Putamen (tissue), 1 donor: ENCODE data around the gene KIR2DL4.
"Not testable (repeated sequence)": the region's sequence is repeated elsewhere in the genome, so short reads cannot be mapped to it uniquely, and the experiment has no call there.

Experiments used
- DNase-seq: peaks from one replicate; pipeline ENCODE4 v3.0.0-alpha.2; 2016; ENCODE audit warnings: low spot score

The KIR2DL4 gene

GRCh38 chr19:54804571-54804970 is 1.2 kb downstream of the KIR2DL4 start:
- DNase-seq: no peak

DNA sequence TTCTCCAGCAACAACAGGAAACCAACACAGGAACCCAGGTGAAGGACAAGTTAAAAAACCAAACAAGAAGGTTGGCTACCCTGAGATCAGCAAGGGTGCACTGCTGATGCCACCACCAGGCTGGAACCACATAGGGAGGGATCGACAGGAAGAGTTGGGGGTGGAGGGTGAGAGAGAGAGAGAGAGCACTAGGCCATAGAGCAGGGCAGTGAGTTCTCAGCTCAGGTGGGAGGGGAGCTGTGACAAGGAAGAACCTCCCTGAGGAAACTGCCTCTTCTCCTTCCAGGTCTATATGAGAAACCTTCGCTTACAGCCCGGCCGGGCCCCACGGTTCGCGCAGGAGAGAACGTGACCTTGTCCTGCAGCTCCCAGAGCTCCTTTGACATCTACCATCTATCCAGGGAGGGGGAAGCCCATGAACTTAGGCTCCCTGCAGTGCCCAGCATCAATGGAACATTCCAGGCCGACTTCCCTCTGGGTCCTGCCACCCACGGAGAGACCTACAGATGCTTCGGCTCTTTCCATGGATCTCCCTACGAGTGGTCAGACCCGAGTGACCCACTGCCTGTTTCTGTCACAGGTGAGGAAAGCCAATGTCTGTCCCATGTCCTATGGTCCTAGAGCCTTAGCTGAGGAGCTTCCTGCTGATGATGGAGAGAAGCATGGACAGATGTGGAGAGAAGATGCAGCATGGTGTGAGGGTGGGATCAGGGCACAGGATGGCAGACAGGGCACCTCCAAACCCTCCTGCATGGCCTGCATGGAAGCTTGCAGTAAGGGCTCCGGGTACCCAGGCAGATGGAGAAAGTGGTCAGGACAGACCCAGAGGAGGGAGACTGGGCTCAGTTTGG is 2.5 kb downstream of the KIR2DL4 start:
- no peak for DNase-seq

DNA sequence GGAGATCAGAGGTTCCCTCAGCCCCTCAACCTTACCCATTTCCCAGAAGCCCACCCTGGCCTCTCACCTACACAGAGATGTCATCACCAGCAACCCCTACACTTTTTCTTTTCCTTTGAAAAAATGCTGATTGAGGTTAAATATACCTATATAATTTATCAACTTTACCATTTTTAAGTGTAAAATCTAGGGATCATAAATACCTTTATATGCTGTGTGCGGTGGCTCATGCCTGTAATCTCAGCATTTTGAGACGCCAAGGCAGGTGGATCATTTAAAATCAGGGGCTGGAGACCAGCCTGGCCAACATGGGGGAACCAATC is 3.1 kb downstream of the KIR2DL4 start:
- DNase-seq: no peak

DNA sequence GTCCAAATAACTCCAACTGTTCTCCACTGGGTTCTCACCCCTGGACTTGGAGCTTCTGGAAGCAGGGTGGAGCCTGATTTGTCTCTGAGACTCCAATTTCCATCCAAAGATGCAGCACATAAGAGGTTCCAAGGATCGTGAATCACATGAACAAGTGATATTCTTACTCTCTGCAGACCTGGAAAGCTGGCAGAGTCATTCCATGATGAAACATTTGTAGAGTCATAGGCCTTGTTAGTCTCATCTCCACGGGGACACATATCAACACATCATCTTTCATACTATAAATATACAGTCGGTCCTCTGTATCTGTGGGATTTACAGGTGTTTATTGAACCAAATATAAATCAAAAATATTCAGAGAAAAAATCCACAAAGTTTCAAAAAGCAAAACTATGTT is 11.2 kb downstream of the KIR2DL4 start:
- DNase-seq: not testable (repeated sequence)

DNA sequence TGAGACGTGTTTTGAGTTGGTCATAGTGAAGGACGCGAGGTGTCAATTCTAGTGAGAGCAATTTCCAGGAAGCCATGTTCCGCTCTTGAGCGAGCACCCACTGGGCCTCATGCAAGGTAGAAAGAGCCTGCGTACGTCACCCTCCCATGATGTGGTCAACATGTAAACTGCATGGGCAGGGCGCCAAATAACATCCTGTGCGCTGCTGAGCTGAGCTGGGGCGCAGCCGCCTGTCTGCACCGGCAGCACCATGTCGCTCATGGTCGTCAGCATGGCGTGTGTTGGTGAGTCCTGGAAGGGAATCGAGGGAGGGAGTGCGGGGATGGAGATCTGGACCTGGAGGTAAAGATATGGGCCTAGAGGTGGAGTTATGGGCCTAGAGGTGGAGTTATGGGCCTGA is 12.8 kb downstream of the KIR2DL4 start, which contains the start of gene KIR3DL1:
TSS of gene KIR3DL1 (plus strand) at position 218 of the 400 bp plus-strand sequence.
- DNase-seq: not testable (repeated sequence)

DNA sequence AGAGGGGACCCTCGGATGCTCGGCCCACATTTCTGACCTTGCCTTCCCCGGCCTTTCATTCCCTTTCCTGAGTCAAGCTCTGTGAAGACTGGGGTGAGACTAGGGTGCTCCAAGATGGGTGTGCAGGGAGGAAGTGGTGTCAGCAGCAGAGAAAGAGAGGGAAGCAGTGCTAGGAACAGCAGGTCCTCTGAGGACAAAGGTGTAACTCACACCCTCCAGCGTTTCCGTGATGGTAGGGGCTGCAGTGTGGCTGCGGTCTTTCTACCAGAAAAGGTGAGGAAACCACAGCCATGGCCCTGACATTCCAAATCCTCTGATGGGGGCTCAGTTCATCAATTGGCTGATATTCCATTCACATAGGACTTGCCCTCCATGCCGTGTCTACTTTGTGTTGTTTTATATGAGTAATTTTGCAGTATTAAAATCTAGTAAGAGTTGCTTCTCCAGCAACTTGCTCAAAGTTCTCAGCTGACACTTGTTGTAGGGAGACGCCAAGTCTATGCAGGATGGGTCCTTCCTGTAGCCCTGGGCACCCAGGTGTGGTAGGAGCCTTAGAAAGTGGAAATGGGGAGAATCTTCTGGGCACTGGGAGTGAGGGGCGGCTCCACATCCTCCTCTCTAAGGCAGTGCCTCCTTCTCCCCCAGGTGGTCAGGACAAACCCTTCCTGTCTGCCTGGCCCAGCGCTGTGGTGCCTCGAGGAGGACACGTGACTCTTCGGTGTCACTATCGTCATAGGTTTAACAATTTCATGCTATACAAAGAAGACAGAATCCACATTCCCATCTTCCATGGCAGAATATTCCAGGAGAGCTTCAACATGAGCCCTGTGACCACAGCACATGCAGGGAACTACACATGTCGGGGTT is 14.5 kb downstream of the KIR2DL4 start:
- no peak for DNase-seq

DNA sequence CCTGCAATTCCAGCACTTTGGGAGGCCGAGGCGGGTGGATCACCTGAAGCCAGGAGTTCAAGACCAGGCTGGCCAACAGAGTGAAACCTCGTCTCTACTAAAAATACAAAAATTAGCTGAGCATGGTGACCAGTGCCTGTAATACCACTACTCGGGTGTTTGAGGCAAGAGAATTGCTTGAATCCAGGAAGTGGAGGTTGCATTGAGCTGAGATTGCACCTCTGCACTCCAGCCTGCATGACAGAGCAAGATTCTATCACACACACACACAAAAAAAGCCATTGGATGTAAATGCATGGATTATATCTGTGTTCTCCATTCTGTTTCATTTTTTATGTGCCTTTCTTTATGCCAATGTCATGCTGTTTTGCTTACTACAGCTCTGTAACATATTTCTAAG is 21.0 kb downstream of the KIR2DL4 start:
- not testable (repeated sequence) for DNase-seq

- not testable (repeated sequence) for DNase-seq
Observed at GRCh38 chr19:54825326-54825725, 21.9 kb downstream of the KIR2DL4 start.

DNA sequence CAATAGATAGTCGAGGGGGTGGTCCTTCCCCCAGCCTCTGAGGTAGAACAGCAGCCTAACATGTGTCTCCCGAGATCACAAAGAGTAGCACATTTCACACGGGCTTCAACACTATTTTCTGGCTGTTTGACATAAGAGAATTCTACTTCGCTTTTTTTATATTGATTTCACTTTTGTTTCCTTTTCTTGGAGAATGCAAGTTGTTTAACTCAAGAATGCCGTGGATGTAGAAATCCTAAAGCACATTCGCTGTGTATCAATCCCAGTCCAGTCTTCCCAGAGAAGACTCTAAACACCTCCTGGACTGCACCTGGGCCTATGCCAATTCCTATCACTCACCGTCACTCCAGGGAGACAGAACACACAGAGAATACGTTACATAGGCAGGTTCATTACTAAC is 24.7 kb downstream of the KIR2DL4 start:
- DNase-seq: not testable (repeated sequence)

- not testable (repeated sequence) for DNase-seq
Observed at GRCh38 chr19:54832496-54832895, 29.1 kb downstream of the KIR2DL4 start, which contains the start of gene KIR2DS4. Gene KIR2DS4 (plus strand): TSS chr19:54832676.

DNA sequence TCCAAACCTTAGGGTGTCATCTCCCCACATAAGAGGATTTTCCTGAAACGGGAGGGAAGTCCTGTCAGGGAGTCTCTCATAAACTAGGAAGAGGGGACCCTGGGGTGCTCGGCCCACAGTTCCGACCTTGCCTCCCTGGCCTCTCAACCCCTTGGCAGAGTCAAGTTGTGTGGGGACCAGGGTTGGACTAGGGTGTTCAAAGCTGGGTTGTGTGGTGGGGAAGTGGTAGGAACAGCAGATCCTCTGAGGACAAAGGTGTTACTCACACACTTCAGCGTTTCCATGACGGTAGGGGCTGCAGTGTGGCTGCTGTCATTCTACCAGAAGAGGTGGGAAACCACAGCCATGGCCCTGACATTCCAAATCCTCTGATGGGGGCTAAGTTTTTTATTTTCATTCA is 31.7 kb downstream of the KIR2DL4 start:
- not testable (repeated sequence) for DNase-seq

DNA sequence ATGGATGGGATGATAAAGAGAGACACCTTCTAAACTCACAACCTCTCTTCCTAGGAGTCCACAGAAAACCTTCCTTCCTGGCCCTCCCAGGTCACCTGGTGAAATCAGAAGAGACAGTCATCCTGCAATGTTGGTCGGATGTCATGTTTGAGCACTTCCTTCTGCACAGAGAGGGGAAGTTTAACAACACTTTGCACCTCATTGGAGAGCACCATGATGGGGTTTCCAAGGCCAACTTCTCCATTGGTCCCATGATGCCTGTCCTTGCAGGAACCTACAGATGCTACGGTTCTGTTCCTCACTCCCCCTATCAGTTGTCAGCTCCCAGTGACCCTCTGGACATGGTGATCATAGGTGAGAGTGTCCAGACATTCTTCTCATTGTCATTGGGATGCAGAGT is 34.1 kb downstream of the KIR2DL4 start:
- DNase-seq: not testable (repeated sequence)

DNA sequence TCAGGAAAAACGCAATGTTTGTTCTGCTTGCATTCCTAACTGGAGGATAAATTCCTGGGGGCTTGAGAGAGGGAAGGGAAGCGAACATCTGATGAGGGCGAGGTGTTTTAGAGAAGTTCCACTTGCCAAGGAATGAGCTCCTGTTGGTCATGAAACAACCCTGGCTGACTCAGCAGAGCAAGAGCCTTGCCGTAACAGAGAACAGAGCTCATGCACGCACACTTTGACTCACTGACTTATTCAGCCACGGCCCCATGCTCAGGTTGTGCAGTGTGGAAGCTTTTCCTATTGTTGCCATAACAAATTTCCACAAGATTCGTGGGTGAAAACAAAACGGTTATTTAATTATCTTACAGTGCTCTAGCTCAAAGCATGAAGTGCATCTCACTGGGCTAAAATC is 39.8 kb downstream of the KIR2DL4 start:
- DNase-seq: not testable (repeated sequence)

DNA sequence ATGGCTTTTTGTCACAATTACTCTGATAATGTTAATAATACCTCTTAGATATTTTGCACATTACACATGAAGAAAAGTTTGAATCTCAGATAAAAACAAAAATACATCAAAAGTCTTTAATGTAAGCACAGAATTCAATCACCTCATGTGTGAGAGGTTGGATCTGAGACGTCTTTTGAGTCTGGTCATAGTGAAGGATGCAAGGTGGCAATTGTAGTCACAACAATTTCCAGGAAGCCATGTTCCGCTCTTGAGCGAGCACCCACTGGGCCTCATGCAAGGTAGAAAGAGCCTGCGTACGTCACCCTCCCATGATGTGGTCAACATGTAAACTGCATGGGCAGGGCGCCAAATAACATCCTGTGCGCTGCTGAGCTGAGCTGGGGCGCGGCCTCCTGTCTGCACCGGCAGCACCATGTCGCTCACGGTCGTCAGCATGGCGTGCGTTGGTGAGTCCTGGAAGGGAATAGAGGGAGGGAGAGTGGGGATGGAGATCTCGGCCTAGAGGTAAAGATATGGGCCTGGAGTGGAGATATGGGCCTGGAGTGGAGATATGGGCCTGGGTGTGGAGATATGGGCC is 46.7 kb downstream of the KIR2DL4 start, which contains the start of gene KIR3DL2:
TSS of gene KIR3DL2 (plus strand) at position 383 of the 580 bp plus-strand sequence. CDS start at position 416, 33 bp downstream.
- not testable (repeated sequence) for DNase-seq

DNA sequence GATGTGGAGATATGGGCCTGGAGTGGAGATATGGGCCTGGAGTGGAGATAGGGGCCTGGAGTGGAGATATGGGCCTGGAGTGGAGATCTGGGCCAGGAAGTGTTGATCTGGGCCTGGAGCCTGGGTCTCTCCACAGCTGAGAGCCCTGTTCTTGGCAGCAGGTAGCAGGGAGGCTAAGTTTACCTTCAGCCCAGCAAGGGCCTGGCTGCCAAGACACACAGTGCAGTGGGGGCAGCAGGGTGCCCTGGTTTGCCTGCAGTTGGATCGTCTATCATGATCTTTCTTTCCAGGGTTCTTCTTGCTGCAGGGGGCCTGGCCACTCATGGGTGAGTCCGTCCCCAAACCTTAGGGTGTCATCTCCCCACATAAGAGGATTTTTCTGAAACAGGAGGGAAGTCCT is 47.5 kb downstream of the KIR2DL4 start:
- DNase-seq: no peak

- DNase-seq: no peak
Observed at GRCh38 chr19:54851353-54851752, 47.9 kb downstream of the KIR2DL4 start.

- not testable (repeated sequence) for DNase-seq
Observed at GRCh38 chr19:54855241-54855640, 51.8 kb downstream of the KIR2DL4 start.

- not testable (repeated sequence) for DNase-seq
Observed at GRCh38 chr19:54858476-54858875, 55.1 kb downstream of the KIR2DL4 start.

- not testable (repeated sequence) for DNase-seq
Observed at GRCh38 chr19:54859421-54859820, 56.0 kb downstream of the KIR2DL4 start.

DNA sequence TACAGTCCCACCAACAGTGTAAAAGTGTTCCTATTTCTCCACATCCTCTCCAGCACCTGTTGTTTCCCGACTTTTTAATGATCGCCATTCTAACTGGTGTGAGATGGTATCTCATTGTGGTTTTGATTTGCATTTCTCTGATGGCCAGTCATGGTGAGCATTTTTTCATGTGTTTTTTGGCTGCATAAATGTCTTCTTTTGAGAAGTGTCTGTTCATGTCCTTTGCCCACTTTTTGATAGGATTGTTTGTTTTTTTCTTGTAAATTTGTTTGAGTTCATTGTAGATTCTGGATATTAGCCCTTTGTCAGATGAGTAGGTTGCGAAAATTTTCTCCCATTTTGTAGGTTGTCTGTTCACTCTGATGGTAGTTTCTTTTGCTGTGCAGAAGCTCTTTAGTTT is 60.0 kb downstream of the KIR2DL4 start:
- DNase-seq: not testable (repeated sequence)
